Measurements from ENCODE around the gene ABHD12.

The ABHD12 gene

GRCh38 chr20:25257130-25257529 is 133.5 kb downstream of the ABHD12 start:
- DNase-seq (ENCODE audit: low read depth), result no peak

DNA sequence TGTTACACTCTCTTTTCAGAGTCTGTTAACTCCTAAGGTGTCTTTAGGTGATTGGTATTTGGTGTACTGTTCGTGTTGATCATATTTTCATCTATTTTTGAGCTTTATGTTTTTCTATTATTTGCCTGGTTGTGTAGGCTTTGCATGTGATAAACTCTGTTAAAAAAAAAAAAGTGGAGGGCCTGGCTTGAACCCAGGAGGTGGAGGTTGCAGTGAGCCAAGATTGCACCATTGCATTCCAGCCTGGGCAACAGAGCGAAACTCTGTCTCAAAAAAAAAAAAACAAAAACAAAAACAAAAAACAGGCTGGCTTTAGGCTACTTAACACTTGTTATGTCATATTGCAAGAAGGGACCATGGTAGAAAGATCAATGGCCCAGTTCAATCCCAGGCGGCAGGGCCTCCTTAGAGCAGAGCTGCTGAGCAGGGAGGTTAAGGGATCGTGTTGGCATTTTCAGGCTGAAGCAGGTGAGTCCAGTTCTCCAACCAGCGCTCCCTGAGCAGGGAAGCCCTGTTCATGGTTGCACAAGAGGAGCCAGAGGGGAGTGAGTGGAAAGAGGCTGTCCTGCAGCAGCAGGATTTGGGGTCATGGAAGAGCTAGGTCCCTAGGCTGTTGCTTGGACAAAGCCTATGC is 134.3 kb downstream of the ABHD12 start:
- no peak for DNase-seq (ENCODE audit: low read depth)

GRCh38 chr20:25254986-25255680 is 135.5 kb downstream of the ABHD12 start:
- no peak for DNase-seq (ENCODE audit: low read depth)

DNA sequence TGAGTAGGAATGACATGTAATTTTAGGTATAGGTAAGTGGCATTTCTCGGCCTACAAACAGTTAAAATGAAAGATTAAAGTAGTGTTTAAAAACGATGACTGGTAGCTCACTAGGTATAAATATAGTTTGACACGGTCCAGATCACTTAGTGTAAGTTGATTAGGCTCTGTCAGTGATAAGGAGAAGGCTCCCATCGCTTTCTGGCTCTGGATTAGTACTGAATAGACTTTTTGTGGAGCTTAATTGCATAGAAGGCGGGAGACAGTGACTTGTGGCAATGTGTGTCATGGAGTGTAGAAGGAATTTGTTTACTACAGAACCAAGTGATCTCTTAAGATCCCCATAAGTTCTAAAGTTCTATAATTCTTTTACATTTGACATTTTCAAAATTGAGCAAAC is 136.1 kb downstream of the ABHD12 start:
- no peak for DNase-seq (ENCODE audit: low read depth)

- DNase-seq (ENCODE audit: low read depth), result no peak
Observed at GRCh38 chr20:25253606-25254275, 136.9 kb downstream of the ABHD12 start.

DNA sequence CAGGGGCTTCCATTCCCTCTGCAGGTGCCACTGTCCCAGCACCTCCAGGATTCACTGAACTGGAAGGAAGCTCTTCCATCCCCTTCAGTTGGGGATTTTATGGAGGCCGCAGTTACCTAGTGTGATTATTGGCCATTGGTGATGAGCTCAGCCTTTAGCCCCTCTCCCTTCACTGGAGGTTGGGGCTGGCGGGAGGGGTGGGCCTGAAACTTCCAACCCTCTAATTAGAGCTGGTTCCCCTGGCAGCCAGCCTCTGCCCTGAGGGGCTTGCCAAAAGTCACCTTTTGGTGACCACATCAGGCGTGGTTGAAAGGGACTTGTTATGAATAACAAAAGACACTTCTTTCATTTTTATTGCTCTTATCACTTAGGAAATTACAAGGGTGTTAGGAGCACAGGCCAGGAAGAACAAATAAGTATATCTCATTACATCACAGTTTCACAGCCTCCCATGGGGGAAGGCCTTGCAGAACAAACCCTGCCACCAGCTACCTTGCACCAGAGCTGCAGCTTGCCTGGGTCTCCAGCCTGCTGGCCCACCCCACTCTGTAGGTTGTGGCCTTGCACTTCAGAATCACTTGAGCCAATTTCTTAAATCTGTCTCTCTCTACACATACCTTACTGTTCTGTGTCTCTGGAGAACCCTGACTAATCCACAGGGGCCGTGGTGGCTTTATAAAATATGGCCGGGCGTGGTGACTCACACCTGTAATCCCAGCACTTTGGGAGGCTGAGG is 137.8 kb downstream of the ABHD12 start:
- no peak for DNase-seq (ENCODE audit: low read depth)

DNA sequence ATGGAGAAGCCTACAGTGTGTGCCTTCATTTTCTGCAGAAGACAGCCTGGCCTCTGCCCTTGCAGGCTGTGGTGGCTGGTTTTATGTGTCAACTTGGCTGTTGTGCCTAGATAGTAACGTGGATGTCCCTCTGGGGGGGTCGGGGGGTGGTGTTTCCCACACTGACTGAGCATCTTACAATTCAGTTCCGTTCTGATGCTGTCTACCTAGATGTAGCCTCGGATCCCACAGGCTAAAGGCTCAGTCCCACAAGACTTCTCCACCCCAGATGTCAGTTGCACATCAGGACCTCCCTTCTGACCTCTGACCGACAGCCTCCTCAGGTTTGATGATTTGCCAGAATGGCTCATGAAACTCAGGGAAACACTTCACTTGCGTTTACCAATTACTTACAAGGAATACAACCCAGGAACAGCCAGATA is 138.4 kb downstream of the ABHD12 start:
- DNase-seq (ENCODE audit: low read depth), result no peak

- no peak for DNase-seq (ENCODE audit: low read depth)
Observed at GRCh38 chr20:25251558-25251957, 139.1 kb downstream of the ABHD12 start.

- DNase-seq (ENCODE audit: low read depth), result no peak
Observed at GRCh38 chr20:25251019-25251418, 139.6 kb downstream of the ABHD12 start.

- no peak for DNase-seq (ENCODE audit: low read depth)
Observed at GRCh38 chr20:25250508-25250907, 140.1 kb downstream of the ABHD12 start.
